Astrocyte of the hippocampus (primary cell): Measurements from ENCODE around the gene FBXL16.

Source experiments
- DNase-seq: peaks from one replicate; pipeline ENCODE4 v3.0.0; 2011; ENCODE audit warnings: low read depth, low spot score

Gene FBXL16

DNA sequence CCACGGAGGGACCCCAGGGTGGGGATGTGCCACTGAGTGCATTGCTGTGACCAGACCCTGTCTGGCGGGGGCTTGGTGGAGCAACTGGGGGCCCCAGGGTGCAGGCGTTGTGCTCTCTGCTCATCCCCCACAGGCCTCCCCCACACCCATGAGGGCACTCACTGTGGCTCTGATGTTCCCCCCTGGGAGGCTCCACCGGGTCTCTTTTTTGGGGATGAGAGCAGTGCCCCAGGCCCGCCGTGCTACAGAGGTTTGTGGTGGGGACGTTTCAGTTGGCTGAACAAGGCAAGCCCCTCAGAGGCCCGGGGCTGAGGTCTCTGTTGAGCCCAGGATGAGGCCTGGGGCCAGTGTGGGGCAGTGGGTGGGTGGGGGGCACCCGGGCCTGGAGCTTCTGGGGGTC is 18.1 kb upstream of the FBXL16 start:
- DNase-seq, result no peak

DNA sequence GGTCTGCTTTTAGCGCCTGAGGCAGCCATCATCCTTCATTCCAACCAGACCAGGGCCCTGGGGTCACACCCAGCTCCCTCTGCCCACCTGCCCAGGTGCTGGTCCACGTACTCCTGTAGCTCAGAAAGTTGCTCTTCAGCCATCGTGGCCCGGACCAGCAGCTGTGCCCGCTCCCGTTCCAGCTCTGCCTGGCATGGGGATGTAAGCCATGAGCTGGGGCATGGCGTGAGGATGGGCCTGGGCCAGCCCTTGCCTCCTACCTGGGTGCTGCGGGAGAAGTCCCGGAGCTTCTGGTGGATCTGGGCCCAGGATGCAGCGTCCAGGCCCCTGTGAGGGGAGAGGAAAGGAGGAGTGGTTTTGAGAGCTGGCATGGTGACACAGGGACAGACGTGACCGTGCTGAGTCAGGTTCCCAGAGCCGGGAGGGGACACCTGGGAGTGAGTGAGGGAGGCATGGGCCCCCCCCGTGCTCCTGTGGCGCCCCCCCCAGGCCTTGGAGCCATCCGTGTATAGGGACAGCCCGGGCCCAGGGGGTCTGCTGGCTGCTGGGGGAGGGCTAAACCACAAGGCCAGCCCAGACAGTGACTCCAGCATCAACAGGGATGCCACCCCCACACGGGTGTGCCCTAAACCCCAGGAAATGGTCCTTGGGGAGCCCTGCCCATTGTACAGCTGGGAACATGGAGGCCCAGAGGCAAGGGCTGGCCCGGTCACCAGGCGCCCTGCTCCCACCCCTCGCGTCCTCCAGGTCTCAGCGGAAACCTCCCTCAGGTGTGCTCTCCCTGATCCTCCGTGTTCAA is 17.4 kb upstream of the FBXL16 start:
- DNase-seq, result no peak

DNA sequence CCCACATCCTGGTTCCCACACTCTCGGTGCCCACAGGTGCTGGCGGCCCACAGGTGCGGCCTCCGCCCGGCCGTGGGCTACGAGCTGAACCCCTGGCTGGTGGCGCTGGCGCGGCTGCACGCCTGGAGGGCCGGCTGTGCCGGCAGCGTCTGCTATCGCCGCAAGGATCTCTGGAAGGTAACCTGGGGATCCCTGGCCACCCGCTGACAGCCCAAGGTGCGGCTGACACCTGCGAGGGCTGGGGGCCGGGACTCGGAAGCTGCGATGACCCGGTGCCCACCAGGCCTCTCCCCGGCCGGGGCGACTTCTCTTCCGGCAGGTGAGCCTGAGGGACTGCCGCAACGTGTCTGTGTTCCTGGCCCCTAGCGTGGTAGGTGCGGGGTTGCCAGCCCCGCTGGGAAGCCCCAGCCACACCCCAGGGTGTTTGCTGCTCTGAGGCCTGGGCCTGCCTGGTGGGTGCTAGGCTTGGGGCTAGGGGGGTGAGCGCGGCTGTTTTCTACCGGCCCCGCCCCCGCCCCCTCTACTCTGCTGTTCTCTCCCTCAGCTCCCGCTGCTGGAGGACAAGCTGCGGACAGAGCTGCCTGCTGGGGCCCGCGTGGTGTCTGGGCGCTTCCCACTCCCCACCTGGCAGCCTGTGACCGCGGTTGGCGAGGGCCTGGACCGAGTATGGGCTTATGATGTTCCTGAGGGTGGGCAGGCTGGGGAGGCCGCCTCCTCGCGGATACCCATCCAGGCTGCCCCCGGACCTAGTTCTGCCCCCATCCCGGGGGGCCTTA is 16.4 kb upstream of the FBXL16 start:
- DNase-seq, result no peak

DNA sequence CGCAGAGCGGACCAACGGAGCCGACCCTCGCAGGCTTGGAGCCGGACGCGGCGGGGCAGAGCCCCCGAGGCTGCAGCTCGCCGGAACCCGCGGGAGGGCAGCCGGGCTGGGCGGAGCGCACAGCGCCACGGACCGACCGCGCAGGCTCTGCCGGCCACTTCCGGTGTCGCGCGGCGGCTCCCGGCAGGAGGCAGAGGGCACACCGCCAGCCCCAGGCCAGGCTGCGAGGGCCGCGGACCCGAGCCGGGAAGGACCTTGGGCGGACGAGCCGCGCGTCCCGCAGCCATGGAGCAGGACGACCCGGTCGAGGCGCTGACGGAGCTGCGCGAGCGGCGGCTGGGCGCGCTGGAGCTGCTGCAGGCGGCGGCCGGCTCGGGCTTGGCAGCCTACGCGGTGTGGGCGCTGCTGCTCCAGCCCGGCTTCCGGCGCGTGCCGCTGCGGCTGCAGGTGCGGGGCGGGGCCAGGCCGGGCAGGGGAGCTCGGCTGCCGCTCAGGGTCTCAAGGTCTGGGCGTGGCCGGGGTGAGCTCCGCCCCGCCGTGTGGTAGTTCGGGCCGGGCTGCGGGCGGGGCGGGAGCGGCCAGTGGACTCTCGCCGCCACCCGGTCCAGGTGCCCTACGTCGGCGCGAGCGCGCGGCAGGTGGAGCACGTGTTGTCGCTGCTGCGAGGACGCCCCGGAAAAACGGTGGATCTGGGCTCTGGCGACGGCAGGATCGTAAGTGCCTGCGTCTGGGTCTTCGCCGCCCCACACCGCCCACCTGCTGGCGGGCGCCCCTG is 15.6 kb upstream of the FBXL16 start, which contains the start of gene ANTKMT:
TSS of gene ANTKMT (plus strand) at position 157 of the 775 bp plus-strand sequence. CDS start at position 286, 129 bp downstream.
- peak; percentile 91 for DNase-seq

DNA sequence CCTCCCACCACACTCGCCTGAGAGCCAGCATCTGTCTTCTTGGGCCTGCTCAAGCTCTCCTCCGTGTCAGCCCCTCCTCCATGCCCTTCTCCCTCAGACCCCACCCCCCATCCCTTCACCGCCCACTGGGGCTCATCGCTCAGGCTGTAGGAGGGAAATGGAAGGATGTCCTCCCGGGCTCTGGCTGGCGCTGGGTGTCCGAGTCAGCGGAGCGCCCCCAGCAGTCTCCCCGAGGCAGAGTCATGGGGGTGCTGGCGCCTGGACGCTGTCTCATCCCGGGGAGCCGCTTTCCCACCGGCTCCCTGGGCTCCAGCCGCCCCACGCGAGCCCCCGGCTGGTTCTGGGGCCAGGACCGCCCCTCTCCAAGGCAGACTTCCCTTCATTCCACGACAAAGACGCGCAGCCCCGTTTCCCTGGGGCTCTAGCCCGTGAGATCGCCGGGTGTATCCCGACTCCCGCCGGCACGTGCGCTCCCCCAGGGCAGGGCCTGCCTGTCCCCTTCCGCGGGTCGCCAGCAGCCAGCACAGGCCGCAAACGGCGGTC is 14.9 kb upstream of the FBXL16 start:
- peak; percentile 79 for DNase-seq

DNA sequence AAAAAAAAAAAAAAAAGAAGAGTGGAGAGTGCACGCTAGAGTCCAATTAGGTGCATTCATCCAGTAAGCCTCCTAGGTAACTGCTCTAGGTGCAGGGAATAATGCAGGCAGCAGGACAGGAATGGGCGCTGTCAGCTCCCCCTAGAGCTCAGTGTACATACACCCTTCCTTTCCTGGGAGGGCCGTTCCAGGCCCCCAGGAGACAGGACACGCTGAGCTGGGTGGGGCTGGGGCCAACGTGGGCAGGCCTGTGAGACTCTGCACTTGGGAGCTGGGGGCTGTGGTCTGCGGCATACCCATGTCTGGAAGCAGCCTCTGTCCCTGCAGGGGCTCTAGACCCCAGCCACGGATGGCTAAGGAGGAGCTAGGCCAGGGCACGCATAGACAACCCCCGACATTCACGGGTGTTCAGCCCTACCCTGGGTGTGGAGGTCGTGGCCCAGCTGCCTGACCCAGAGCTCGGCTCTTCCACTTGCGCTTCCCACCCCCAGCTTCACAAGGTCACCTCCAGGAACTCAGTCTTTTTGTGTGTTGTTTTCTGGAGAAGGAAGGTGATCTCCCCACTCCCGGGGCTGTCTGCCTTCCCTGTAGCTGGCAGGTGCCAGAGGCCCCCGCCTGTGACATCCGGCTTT is 14.3 kb upstream of the FBXL16 start:
- DNase-seq, result no peak

DNA sequence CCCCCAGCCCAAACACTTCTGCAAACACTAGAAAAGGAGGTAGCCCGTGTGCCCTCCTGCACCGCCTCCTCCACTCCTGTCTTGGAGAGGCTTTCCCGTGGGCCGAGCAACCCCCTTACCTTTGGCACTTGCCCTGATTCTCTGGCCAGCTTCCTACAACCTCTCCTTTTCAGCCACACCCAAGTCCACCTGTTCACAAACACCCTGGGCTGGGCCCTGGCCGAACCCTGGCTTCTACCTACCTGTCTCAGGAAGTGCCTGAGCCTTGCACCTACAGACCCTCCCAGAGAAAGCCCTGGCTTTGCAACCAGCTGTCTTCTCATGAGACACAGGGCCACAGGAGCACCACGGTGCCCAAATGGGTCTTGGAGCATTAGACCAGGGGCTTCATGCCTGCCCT is 13.3 kb upstream of the FBXL16 start:
- no peak for DNase-seq

DNA sequence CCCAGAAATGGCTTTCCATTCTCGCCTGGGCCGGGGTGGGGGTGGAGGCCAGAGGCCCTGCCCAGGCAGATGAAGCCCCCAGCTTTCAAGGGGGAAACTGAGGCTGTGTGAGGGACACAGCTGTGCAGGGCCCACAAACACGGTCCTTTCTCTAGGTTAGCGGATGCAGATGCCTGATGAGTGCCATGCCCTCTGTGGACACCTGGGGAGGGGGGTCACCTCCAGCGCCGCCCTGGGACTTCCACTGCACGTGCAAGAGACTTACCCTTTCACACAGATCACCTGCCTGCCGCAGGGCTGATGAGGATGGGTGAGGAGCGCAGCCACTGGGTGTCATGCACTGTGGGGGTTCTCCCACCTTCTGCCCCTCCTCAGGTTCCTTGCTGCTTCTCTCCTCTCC is 12.8 kb upstream of the FBXL16 start:
- no peak for DNase-seq

DNA sequence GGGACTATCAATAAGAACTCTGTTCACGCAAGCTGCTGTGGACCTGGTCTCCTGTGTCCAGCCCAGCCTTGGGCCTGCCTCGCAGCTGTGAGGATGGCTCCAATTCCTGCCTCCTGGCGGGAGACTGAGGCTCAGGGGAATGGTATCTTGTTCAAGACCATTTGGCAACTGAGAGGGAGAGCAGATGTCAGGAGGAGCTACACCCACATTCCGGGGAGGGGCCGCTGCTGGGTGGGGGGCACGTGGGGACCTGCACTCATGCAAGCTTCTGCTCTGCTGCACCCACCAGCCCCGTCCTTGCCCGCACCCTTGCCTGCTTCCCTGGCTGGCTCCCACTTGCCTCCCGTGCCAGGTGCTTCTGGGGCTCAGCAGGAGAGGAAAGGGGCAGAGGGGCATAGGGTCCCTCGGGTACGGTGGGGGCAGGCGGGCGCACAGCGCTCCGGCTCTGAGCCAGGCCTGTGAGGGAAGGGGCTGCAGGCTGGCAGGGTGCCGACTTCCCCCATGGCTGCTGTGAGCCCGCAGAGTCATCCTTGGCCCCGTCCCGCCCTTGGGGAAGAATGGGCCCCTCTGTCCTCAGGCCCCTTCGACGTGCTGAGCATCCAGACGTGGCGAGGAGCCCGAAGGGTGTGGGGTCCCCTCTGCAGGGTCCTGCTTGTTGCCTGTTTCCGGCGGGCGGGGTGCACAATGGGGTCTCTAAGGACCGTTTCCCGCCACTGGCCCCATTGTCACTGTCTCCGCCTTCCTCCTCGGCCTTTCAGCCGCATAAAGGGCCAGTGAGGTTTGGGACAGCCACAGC is 12.0 kb upstream of the FBXL16 start:
- no peak for DNase-seq

DNA sequence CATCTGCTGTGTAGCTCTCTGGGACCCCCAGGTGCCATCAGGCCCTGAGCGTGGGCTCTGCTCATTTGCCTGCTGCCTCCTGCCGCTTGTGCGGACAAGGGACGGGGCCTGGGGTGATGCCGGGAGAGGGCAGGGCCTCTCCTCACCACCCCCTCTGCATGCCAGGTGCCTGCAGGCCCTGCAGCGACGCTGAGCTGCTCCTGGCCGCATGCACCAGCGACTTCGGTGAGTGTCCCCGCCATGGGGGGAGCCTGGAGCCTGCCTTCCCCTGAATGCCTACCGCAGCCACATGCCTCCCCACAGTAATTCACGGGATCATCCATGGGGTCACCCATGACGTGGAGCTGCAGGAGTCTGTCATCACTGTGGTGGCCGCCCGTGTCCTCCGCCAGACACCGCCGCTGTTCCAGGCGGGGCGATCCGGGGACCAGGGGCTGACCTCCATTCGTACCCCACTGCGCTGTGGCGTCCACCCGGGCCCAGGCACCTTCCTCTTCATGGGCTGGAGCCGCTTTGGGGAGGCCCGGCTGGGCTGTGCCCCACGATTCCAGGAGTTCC is 11.2 kb upstream of the FBXL16 start:
- no peak for DNase-seq

DNA sequence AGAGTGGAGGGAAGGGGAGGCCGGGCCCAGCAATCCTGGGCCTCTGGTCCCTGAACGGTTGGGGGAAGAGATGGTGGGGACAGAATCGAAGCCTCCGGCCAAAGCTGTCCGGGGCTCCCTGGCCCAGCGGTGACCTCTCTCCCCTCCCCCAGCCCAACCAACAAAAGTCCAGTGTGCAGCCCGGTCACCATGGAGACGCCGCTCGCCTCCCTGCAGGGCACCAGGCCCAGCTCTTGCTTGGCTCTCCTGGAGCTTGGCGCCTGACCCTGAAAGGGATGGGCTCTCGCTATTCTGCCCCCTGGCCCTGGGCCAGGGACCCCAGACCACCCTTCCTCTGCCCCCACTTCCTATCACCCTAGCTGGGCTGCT is 10.6 kb upstream of the FBXL16 start:
- peak; percentile 90 for DNase-seq

DNA sequence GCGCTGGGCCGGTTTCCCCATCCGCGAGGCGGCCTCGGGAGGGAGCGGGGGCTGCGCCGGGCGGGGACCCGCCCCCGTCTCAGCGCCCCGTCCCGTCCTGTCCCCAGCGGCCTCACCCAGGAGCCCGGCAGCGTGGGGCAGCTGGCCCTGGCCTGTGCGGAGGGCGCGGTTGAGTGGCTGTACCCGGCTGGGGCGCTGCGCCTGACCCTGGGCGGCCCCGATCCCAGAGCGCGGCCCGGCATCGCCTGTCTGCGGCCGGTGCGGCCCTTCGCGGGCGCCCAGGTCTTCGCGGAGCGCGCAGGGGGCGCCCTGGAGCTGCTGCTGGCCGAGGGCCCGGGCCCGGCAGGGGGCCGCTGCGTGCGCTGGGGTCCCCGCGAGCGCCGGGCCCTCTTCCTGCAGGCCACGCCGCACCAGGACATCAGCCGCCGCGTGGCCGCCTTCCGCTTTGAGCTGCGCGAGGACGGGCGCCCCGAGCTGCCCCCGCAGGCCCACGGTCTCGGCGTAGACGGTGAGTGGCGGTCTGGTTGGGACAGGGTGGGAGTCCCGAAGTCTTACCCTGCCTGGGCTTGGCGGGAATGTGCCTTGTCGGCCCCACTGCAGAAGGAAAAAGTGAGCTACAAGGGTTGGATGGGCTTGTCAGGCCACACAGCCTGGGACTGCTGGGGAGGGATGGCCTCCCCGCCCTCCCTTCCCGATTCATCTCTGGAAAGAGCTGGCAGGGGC is 10.0 kb upstream of the FBXL16 start:
- peak; percentile 73 for DNase-seq

DNA sequence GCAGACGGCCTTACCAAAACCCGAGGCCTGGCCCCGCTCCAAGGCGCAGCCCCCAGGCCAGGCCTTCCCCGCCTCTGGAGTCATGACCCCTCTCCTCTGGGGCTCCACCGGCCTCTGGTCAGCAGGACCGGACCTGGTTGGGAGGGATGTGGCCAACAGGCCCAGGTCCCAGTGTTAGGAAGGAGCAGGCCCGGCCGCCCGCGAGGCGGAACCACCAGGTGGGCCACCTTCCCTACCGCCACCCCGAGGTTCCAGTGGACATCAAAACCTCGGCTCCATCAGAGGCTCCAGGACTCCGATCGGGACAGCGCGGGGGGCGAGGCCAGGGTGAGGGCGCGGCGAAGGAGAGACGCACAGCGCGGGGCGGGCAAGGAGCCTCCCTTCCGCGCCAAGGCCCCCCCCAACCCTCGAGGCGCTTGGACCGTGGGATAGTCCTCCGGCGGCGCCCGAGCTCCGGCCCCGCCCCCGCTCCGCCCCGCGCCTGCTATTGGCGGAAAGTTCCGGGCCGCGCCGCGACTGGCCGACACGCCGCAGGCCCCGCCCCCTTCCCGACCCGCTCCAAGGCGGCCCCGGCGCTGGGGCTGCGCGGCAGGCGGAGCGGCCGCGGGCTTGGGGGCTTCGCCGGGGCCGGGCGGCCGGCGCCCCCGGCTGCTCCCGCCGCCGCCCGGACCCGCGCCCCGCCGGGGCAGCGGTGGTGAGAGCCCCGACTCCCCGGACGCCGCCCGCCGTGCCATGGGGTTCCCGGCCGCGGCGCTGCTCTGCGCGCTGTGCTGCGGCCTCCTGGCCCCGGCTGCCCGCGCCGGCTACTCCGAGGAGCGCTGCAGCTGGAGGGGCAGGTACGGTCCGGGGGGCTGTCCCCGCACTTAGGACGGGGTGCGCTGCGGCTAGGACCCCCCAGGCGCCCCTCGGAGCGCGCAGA is 9.2 kb upstream of the FBXL16 start, which contains the start of gene METRN:
TSS of gene METRN (plus strand) at position 561 of the 919 bp plus-strand sequence. CDS start at position 733, 172 bp downstream.
- DNase-seq, result peak; percentile 97

DNA sequence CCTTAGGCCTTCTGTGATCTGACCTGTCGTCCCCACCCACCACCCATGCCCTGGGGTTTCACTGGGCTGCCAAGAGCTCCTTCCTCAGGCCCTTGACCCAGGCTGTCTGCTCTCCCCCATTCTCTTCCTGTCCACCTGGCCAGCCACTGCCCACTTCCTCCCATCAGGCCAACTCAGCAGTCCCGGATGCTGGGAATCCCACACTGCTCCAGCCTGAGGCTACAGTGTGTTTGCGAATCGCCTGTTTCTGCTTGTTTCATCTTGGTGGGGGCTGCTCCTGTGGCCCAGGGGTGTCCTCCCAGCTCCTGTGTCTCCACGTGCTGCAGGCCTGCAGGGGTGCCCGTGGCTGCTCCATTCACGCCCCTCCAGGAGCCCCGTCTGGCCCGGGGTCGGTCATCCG is 8.5 kb upstream of the FBXL16 start:
- no peak for DNase-seq

DNA sequence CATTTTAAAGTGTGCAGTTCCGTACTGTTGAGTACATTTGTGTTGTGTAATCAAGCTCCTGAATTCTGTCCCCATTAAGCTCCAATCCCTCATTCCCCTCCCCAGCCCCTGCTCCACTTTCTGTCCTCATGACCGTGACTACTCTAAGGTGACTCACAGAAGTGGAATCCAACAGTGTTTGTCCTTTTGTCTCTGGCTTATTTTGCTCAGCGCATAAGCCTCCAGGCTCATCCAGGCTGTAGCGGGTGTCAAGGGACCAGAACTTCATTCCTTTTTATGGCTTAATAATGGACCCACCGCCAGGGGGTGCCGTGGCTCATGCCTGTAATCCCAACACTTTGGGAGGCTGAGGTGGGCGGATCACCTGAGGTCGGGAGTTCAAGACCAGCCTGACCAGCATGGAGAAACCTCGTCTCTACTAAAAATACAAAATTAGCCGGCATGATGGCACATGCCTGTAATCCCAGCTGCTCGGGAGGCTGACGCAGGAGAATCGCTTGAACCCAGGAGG is 7.2 kb upstream of the FBXL16 start:
- DNase-seq, result peak; percentile 94

DNA sequence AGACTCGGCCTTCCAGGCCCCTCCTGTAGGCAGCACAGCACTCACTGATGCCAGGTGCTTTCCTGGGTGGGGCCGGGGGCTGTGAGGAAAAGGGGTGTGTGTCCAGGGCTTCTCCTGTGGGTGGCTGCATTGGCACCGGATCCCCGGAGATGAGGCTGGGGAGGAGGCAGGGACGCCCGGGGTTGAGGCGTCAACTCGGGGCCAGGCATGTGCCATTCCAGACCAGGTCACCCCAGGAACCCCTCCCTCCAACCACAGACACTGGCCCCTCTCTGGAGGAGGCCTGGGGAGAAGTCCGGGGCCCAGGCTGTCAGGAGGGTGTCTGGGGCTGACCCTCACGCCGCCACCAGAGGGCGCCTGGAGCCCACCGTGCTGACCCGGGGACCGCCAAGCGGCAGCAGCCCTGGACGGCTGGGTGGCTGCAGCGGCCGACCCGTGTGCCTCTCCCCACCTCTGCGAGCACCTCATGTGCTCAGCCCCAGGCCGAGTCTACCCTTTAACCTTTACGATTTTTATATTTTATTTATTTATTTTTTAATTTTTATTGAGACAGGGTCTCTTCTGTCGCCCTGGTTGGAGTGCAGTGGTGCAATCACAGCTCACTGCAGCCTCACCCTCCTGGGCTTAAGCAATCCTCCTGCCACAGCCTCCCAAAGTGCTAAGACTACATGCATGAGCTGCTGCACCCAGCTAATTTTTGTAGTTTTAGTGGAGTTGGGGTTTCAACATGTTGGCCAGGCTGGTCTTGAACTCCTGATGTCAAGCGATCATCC is 6.1 kb upstream of the FBXL16 start:
- DNase-seq, result peak; percentile 89

DNA sequence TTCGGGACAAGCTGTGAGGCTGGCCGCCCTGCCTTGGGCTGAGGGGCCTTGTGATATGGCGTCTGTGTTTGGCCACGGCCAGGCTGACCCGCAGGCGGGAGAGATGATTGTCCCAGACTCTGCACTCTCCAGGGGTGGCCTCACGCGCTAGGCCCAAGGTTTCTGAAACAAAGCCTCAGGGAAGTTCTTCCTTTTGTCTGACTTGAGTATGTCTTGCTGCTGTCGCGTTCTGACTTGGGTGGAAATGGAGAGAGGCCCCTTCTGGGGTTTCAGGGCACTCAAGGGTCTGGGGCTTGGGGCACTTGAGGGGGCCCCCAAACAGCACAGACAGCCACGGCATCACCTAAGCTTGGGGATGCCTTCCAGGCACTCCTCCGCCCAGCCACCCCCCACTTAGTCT is 5.5 kb upstream of the FBXL16 start:
- no peak for DNase-seq
